Measurements from ENCODE around the gene SLC35F3.

GRCh38 chr1:234039603-234040002, 135.1 kb downstream of the SLC35F3 start:
- TF ChIP-seq, protein P1, sequence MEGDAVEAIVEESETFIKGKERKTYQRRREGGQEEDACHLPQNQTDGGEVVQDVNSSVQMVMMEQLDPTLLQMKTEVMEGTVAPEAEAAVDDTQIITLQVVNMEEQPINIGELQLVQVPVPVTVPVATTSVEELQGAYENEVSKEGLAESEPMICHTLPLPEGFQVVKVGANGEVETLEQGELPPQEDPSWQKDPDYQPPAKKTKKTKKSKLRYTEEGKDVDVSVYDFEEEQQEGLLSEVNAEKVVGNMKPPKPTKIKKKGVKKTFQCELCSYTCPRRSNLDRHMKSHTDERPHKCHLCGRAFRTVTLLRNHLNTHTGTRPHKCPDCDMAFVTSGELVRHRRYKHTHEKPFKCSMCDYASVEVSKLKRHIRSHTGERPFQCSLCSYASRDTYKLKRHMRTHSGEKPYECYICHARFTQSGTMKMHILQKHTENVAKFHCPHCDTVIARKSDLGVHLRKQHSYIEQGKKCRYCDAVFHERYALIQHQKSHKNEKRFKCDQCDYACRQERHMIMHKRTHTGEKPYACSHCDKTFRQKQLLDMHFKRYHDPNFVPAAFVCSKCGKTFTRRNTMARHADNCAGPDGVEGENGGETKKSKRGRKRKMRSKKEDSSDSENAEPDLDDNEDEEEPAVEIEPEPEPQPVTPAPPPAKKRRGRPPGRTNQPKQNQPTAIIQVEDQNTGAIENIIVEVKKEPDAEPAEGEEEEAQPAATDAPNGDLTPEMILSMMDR (conservative IDR thresholded peaks at IDR 0.05; ENCODE audit: low read length), result no peak
- TF ChIP-seq EZH2phosphoT487 (IDR thresholded peaks at IDR 0.05; ENCODE audit: borderline replicate concordance, low read depth, low read length), result no peak
